T-helper 2 cell (primary cell): ENCODE data around the gene DMRTA1.
"Not testable (repeated sequence)": the region's sequence is repeated elsewhere in the genome, so short reads cannot be mapped to it uniquely, and the experiment has no call there.

Experiments used
- DNase-seq, 5 experiments: peaks; one replicate each; pipeline versions ENCODE4 v3.0.0 to v3.0.0-alpha.2; 2012 to 2022
- total RNA-seq, 2 donors: gene quantifications; one replicate each; lab custom pipeline; 2026; lab: John Stamatoyannopoulos, UW

Gene DMRTA1
- 0 to 0.13 reads per million in 2 donors for total RNA-seq

- peak in 1 of 5 experiments; percentile 0 for DNase-seq
Measured at GRCh38 chr9:22446589-22446949, at the start of gene DMRTA1. TSS of gene DMRTA1 (plus strand) at chr9:22446824. CDS start at chr9:22447066, 242 bp downstream.

- no peak for DNase-seq
Measured at GRCh38 chr9:22401671-22402070, 45.0 kb upstream of the DMRTA1 start.

GRCh38 chr9:22405869-22406659 lies 40.6 kb upstream of the DMRTA1 start:
- DNase-seq: no peak

GRCh38 chr9:22413884-22414283 lies 32.7 kb upstream of the DMRTA1 start:
- no peak for DNase-seq

- DNase-seq: no peak
Measured at GRCh38 chr9:22415941-22416691, 30.5 kb upstream of the DMRTA1 start.

GRCh38 chr9:22416692-22417060 lies 29.9 kb upstream of the DMRTA1 start:
- DNase-seq: no peak

- no peak for DNase-seq
Measured at GRCh38 chr9:22423566-22423965, 23.1 kb upstream of the DMRTA1 start.

GRCh38 chr9:22424616-22425015 lies 22.0 kb upstream of the DMRTA1 start:
- DNase-seq: no peak

- no peak for DNase-seq
Measured at GRCh38 chr9:22425551-22425950, 21.1 kb upstream of the DMRTA1 start.

- no peak for DNase-seq
Measured at GRCh38 chr9:22427226-22427880, 19.3 kb upstream of the DMRTA1 start.

GRCh38 chr9:22433691-22434090 lies 12.9 kb upstream of the DMRTA1 start:
- no peak for DNase-seq

- not testable (repeated sequence) for DNase-seq
Measured at GRCh38 chr9:22435252-22435651, 11.4 kb upstream of the DMRTA1 start.

GRCh38 chr9:22437461-22438067 lies 9.1 kb upstream of the DMRTA1 start:
- not testable (repeated sequence) for DNase-seq

- no peak for DNase-seq
Measured at GRCh38 chr9:22440841-22441240, 5.8 kb upstream of the DMRTA1 start.

GRCh38 chr9:22446950-22447617 lies 460 bp downstream of the DMRTA1 start:
- peak in 2 of 5 experiments; percentile 5 to 55 for DNase-seq

- DNase-seq: no peak
Measured at GRCh38 chr9:22447618-22448305, 1.1 kb downstream of the DMRTA1 start.

GRCh38 chr9:22449719-22450118 lies 3.1 kb downstream of the DMRTA1 start:
- no peak for DNase-seq

- DNase-seq: peak in 3 of 5 experiments; percentile 9 to 31 (median 19)
Measured at GRCh38 chr9:22452415-22453010, 5.9 kb downstream of the DMRTA1 start.

- DNase-seq: no peak
Measured at GRCh38 chr9:22454016-22454415, 7.4 kb downstream of the DMRTA1 start.

GRCh38 chr9:22455181-22455580 lies 8.6 kb downstream of the DMRTA1 start:
- DNase-seq: no peak

GRCh38 chr9:22457448-22457847 lies 10.8 kb downstream of the DMRTA1 start:
- DNase-seq: no peak
